IPS DF 6.9 (cell line): ENCODE data around the gene LMTK3.
A peak's percentile ranks its signal among the peaks of the same experiment; 100 is the strongest.

ENCODE experiments used
- DNase-seq: peaks from one replicate; pipeline ENCODE4 v3.0.0-alpha.2; 2013; ENCODE audit warnings: low read depth, low spot score
- H3K27ac ChIP-seq: one replicate; pipeline ENCODE4 v1.5.1; 2013; ENCODE audit warnings: low read length, control low read depth
- H3K27me3 ChIP-seq: 2 replicates; pipeline ENCODE4 v1.6.1; 2013; ENCODE audit warnings: mild to moderate bottlenecking, low read length; ENCODE audit not compliant: control insufficient read depth, insufficient read depth
- H3K36me3 ChIP-seq: 2 replicates; pipeline ENCODE4 v1.6.1; 2013; ENCODE audit warnings: low read length; ENCODE audit not compliant: control insufficient read depth, insufficient read depth
- H3K4me1 ChIP-seq: 2 replicates; pipeline ENCODE4 v1.6.1; 2013; ENCODE audit warnings: low read length; ENCODE audit not compliant: control insufficient read depth, insufficient read depth
- H3K4me3 ChIP-seq: 2 replicates; pipeline ENCODE4 v1.5.1; 2013; ENCODE audit warnings: mild to moderate bottlenecking, low read length
- H3K9me3 ChIP-seq: 2 replicates; pipeline ENCODE4 v1.6.1; 2013; ENCODE audit warnings: low read length, inconsistent platforms; ENCODE audit not compliant: control insufficient read depth, insufficient read depth
- WGBS: extraction: QIAGEN DNeasy Blood & Tissue Kit; methylation state at CpG from one replicate; pipeline ENCODE4 v1.1.7; 2013; ENCODE audit warnings: mixed read lengths, missing lambda C conversion rate; ENCODE audit not compliant: insufficient read length, insufficient coverage; 5-methylcytosine and 5-hydroxymethylcytosine counted together

Gene LMTK3

DNA sequence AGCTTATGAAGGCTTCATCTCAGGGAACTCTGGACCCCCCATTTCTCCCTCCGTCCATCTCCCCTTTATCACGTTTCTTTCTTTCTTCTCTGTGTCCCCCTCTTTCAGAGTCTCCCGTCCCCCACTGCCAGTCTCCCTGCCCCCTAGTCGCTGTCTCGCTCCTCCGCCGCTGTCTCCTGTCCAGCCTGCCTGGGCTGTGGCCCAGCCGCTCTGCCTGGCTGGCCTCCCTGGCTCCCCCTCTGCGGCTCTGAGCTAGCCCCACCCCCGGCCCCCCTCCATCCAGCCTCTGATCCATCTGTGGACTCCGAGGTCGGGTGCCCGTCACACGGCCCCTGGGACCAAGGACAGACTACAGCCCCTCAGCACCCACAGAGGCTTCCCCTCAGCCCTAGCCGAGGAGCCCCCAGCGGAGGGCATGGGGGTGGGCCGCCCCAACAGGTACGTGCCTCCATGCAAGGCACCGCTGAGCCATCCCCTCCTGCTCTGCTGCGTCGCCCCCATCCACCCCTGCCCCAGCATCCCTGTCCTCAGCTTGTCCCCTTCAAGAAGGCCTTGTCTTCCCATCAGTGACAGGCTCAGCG is 57.4 kb downstream of the LMTK3 start:
- WGBS, result no CpG with 5 or more reads among the region's 22 CpGs
- Histone ChIP-seq H3K4me3 (no peak overlapping the region), H3K36me3 (peaks cover 50% of the 10 kb centered on the region), H3K27ac (no peak overlapping the region), H3K9me3 (no peaks in the 10 kb centered on the region), H3K4me1 (no peaks in the 10 kb centered on the region), H3K27me3 (no peaks in the 10 kb centered on the region)
- DNase-seq, result no peak

DNA sequence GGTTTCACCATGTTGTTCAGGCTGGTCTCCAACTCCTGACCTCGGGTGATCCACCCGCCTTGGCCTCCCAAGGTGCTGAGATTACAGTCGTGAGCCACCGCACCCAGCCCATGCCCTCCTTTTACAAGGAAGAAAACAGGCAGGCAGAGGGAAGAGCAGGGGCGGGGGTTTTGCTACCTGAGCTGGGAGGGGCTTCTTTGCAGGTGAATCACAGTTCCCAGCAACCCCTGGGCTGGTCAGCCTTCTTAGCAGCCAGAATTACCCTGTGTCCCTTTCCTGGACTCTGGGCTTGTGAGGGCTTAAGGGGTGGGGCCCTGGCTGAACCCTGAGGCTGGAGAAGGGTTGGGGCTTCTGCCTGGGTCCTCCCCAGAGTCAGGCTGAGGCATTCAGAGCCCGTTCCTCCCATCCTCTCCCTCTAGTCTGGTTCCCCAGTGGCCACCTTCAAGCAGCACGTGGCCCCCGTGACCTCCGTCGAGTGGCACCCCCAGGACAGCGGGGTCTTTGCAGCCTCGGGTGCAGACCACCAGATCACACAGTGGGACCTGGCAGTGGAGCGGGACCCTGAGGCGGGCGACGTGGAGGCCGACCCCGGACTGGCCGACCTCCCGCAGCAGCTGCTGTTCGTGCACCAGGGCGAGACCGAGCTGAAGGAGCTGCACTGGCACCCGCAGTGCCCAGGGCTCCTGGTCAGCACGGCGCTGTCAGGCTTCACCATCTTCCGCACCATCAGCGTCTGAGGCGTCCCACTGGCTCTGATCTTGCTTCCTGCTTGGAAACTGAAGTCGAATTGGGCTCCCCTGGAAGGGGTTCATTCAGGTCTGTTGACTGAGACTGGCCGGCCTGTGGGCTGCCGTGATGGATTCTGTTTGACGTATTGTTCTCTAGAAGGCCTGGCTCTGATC is 59.1 kb downstream of the LMTK3 start:
- Histone ChIP-seq H3K4me3 (no peak overlapping the region), H3K9me3 (no peaks in the 10 kb centered on the region), H3K36me3 (peaks cover 55% of the 10 kb centered on the region), H3K27ac (no peak overlapping the region), H3K4me1 (no peaks in the 10 kb centered on the region), H3K27me3 (no peaks in the 10 kb centered on the region)
- no peak for DNase-seq
- WGBS, result no CpG with 5 or more reads among the region's 33 CpGs

DNA sequence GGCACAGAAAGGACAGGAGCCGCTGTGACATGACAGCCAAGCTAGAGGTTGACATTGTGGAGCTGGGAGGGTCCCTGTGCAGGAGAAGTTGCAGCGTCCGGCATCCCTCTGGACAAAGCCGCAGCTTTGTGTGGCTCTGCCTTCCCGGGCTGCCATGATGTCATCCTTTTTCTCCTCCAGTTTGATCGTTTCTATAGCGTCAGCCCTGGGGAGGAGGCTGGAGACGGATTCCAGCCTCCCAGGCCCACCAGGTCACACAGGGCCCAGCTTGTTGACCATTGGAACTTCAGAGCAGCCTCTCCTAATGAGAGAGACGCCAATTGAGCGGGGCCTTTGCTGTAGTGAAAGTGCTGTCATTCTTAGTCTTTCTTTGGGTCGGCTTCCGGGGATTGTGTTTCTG is 60.0 kb downstream of the LMTK3 start:
- H3K4me1 ChIP-seq, result no peaks in the 10 kb centered on the region; the same call in 1 of the 2 replicates
- H3K9me3 ChIP-seq, result no peaks in the 10 kb centered on the region
- peaks cover 55% of the 10 kb centered on the region for H3K36me3 ChIP-seq
- no peaks in the 10 kb centered on the region for H3K27me3 ChIP-seq
- no peak for DNase-seq
- no CpG with 5 or more reads among the region's 12 CpGs for WGBS
- H3K4me3 ChIP-seq, result no peak overlapping the region
- no peak overlapping the region for H3K27ac ChIP-seq

DNA sequence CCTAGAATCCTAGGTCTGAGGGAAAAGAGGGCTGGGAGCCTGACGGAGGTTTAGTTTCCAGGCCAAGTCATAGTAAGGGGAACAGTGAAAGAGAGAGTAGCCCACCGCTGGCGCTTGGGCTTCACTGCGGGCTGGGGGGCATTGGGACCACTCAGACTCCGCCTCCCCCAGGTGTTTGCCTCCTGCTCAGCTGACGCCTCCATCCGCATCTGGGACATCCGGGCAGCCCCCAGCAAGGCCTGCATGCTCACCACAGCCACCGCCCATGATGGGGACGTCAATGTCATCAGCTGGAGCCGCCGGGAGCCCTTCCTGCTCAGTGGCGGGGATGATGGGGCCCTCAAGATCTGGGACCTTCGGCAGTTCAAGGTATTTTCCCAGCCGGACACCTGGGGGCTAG is 60.8 kb downstream of the LMTK3 start:
- Histone ChIP-seq H3K9me3 (no peaks in the 10 kb centered on the region), H3K27ac (no peak overlapping the region), H3K4me1 (no peaks in the 10 kb centered on the region; the same call in 1 of the 2 replicates), H3K27me3 (no peaks in the 10 kb centered on the region), H3K36me3 (peaks cover 50% of the 10 kb centered on the region), H3K4me3 (no peak overlapping the region)
- no CpG with 5 or more reads among the region's 15 CpGs for whole genome bisulfite sequencing
- no peak for DNase-seq

DNA sequence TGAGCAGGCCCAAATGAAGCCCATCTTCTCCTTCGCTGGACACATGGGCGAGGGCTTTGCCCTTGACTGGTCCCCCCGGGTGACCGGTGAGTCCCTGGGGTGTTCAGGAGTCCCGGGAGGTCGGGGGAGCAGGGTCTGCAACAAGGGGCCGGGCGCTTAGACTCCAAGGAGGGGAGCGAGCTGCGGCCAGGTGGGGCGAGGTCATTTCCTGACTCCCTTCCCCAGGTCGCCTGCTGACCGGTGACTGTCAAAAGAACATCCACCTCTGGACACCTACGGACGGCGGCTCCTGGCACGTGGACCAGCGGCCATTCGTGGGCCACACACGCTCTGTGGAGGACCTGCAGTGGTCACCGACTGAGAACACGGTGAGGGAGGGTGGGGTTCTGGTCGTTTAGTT is 61.2 kb downstream of the LMTK3 start:
- Histone ChIP-seq H3K4me3 (no peak overlapping the region), H3K27me3 (no peaks in the 10 kb centered on the region), H3K9me3 (no peaks in the 10 kb centered on the region), H3K36me3 (peaks cover 47% of the 10 kb centered on the region), H3K27ac (no peak overlapping the region), H3K4me1 (no peaks in the 10 kb centered on the region; the same call in 1 of the 2 replicates)
- DNase-seq, result no peak
- no CpG with 5 or more reads among the region's 23 CpGs for WGBS

DNA sequence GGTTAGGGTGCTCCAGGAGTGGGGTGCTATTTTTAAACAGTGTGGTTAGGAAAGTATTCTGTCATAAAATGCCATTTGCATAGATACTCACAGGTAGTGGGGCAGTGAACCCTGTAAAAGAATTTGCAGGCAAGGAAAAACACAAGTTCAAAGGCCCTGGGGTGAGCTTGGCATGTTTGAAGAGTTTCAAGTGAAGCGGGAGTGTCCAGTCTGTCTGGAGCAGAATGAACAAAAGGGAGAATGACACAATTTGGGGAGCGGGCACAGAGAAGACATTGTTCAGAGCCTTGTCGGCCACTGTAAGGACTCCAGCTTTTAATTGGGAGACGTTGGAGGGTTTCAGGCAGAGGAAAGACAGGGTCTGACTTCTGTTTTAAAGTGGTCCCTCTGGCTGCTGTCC is 63.1 kb downstream of the LMTK3 start:
- no peaks in the 10 kb centered on the region for H3K9me3 ChIP-seq
- H3K4me1 ChIP-seq, result peaks cover 2% of the 10 kb centered on the region
- H3K27ac ChIP-seq, result no peak overlapping the region
- DNase-seq, result no peak
- H3K27me3 ChIP-seq, result no peaks in the 10 kb centered on the region
- H3K36me3 ChIP-seq, result peaks cover 36% of the 10 kb centered on the region
- WGBS, result no CpG with 5 or more reads among the region's 4 CpGs
- no peak overlapping the region for H3K4me3 ChIP-seq

DNA sequence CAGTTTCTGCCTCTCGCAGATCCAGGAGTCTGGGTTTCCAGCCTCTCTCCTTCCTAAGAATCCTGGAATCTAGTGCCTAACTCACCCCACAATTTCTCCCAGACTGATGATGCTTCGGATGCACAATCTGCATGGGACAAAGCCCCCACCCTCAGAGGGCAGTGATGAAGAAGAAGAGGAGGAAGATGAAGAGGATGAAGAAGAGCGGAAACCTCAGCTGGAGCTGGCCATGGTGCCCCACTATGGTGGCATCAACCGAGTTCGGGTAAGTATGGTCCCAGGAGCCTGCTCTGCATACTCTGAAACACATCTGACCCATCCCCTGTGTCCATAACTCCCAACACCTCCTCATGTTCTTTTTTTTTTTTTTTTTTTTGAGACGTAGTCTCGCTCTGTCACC is 65.1 kb downstream of the LMTK3 start:
- no CpG with 5 or more reads among the region's 7 CpGs for WGBS
- Histone ChIP-seq H3K27me3 (no peaks in the 10 kb centered on the region), H3K4me1 (peaks cover 3% of the 10 kb centered on the region), H3K27ac (no peak overlapping the region), H3K36me3 (peaks cover 23% of the 10 kb centered on the region), H3K4me3 (peak overlapping the region; percentile 96; the same call in 1 of the 2 replicates), H3K9me3 (no peaks in the 10 kb centered on the region)
- DNase-seq, result no peak

DNA sequence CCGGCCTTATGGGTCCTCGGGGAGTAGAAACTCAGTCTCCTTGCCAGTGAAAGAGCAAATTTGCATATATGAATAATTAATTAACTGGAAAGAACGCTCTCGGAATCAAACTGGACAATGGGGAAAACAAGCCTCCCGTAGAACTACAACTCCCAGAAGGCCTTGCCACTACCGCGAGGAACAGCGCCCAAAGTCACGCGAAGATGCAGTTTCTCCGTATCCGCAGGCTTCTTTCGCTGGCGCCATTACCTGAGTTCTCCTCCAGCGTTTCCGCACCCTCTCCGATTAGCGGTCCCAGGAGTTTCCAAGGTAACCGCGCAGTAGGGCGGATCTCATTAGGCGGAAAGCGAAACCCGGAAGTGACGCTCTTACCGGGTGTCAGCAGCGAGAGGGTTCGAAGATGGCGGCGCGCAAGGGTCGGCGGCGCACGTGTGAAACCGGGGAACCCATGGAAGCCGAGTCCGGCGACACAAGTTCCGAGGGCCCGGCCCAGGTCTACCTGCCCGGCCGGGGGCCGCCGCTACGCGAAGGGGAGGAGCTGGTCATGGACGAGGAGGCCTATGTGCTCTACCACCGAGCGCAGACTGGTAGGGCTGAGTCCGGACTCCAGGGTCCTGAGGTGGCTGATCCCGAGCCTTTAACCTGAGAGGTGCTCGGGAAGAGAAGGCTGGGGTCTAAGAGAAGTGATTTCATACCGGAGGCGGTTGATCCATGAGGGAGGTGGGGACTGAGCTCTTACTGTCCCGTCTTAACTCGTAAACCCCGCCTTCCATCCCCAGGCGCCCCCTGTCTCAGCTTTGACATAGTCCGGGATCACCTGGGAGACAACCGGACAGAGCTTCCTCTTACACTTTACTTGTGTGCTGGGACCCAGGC is 65.8 kb downstream of the LMTK3 start, which contains the start of gene GRWD1:
GRWD1 (plus strand) TSS at position 378 of the 876 bp plus-strand sequence; CDS start at position 401, 23 bp downstream.
- Histone ChIP-seq H3K9me3 (no peaks in the 10 kb centered on the region), H3K36me3 (peaks cover 18% of the 10 kb centered on the region), H3K4me1 (peaks cover 3% of the 10 kb centered on the region), H3K4me3 (peak within 1 kb of the TSS; percentile 96), H3K27me3 (no peaks in the 10 kb centered on the region), H3K27ac (no peak within 1 kb of the TSS)
- no CpG with 5 or more reads among the region's 61 CpGs for WGBS
- peak; percentile 95 for DNase-seq

DNA sequence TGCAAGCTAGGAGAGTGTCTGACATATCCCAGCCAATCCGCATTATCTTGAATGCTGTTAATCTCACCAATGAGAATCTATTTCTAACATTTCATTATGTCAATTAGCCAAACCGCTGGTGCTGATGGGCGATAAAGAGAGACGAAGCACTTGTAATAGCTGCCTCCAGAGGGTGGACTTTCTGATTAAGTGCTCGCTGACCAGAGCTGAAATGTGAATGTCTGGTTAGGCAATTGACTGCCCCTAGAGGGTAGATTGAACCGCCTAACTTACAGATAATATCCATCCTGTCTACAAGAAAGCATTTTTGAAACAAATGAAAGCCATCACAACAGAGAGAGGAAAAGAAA is 66.4 kb downstream of the LMTK3 start:
- H3K27me3 ChIP-seq, result no peaks in the 10 kb centered on the region
- peaks cover 12% of the 10 kb centered on the region for H3K36me3 ChIP-seq
- no CpG with 5 or more reads among the region's 6 CpGs for WGBS
- peak overlapping the region; percentile 96; the same call in 1 of the 2 replicates for H3K4me3 ChIP-seq
- H3K4me1 ChIP-seq, result peaks cover 3% of the 10 kb centered on the region
- H3K9me3 ChIP-seq, result no peaks in the 10 kb centered on the region
- DNase-seq, result no peak
- H3K27ac ChIP-seq, result no peak overlapping the region

DNA sequence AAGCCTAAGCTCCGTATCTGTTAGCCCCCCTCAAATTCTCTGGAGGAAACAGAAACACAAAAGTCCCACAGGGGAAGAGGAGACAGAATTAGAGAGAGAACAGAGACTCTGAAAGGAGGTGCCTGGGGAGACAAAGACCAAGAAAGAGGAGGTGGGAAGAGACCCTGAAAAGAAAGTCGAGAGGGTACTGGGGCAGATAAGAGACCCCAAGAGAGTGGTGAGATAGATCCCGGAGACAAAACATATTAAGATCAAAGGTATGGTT is 66.8 kb downstream of the LMTK3 start:
- no peak for DNase-seq
- no peak overlapping the region for H3K27ac ChIP-seq
- H3K36me3 ChIP-seq, result peaks cover 10% of the 10 kb centered on the region
- H3K9me3 ChIP-seq, result no peaks in the 10 kb centered on the region
- WGBS, result no CpG with 5 or more reads among the region's 3 CpGs
- no peaks in the 10 kb centered on the region for H3K27me3 ChIP-seq
- peaks cover 3% of the 10 kb centered on the region for H3K4me1 ChIP-seq
- H3K4me3 ChIP-seq, result no peak overlapping the region; the same call in 1 of the 2 replicates
